HepG2 (cell line): Measurements from ENCODE around the gene CALM1. TPM values are rescaled to one million over a fixed set of nuclear protein-coding genes. Genes with fewer than 3 reads are reported as not detected.
A peak's percentile ranks its signal among the peaks of the same experiment; 100 is the strongest.

Source experiments
- ARNTL ChIP-seq: sonication (generic); formaldehyde crosslinking; IDR thresholded peaks from 2 replicates; pipeline ENCODE4 v1.4.0; 2020; ENCODE audit warnings: mild to moderate bottlenecking, missing genetic modification reagents
- ASH2L ChIP-seq: fragments of 300-600, 200-600 bp; sonication (generic); IDR thresholded peaks from 2 replicates; pipeline ENCODE4 v1.7.0; 2017; ENCODE audit warnings: low read depth, mild to moderate bottlenecking, moderate library complexity, mixed read lengths, low read length; ENCODE audit not compliant: insufficient read length
- ETV5 ChIP-seq: IDR thresholded peaks from 2 replicates; pipeline ENCODE4 v1.6.1; 2018; ENCODE audit warnings: missing biosample characterization, missing genetic modification reagents, inconsistent platforms, borderline replicate concordance
- FOXK1 ChIP-seq: sonication (generic); formaldehyde crosslinking; IDR thresholded peaks from 2 replicates; pipeline ENCODE4 v1.4.0; 2020; ENCODE audit warnings: low read depth, missing genetic modification reagents, borderline replicate concordance
- KAT7 ChIP-seq: IDR thresholded peaks from 2 replicates; pipeline ENCODE4 v1.6.1; 2018; ENCODE audit warnings: borderline replicate concordance, missing compliant biosample characterization
- MIER3 ChIP-seq: IDR thresholded peaks from 2 replicates; pipeline ENCODE4 v1.6.1; 2016; ENCODE audit warnings: missing compliant biosample characterization, borderline replicate concordance
- POGZ ChIP-seq: sonication (generic); formaldehyde crosslinking; IDR thresholded peaks from 2 replicates; pipeline ENCODE4 v1.4.0; 2020; ENCODE audit warnings: mild to moderate bottlenecking, missing genetic modification reagents
- RXRA ChIP-seq: sonication (generic); formaldehyde crosslinking; IDR thresholded peaks from 2 replicates; pipeline ENCODE4 v1.5.1; 2020; ENCODE audit warnings: missing genetic modification reagents
- SAP130 ChIP-seq: IDR thresholded peaks from 2 replicates; pipeline ENCODE4 v1.6.1; 2016; ENCODE audit warnings: low read depth
- SNAI1 ChIP-seq: sonication (generic); formaldehyde crosslinking; IDR thresholded peaks from 2 replicates; pipeline ENCODE4 v1.5.0; 2020; ENCODE audit warnings: mild to moderate bottlenecking, missing genetic modification reagents, borderline replicate concordance
- SPEN ChIP-seq: sonication (generic); formaldehyde crosslinking; IDR thresholded peaks from 2 replicates; pipeline ENCODE4 v1.5.1; 2020; ENCODE audit warnings: low read depth, mild to moderate bottlenecking, missing genetic modification reagents
- ZFY ChIP-seq: sonication (generic); formaldehyde crosslinking; IDR thresholded peaks from 2 replicates; pipeline ENCODE4 v1.4.0; 2020; ENCODE audit warnings: missing genetic modification reagents
- ZNF501 ChIP-seq: sonication (generic); formaldehyde crosslinking; IDR thresholded peaks from 2 replicates; pipeline ENCODE4 v1.5.1; 2020; ENCODE audit warnings: mild to moderate bottlenecking, moderate library complexity, missing genetic modification reagents
- ZNF530 ChIP-seq: sonication (generic); formaldehyde crosslinking; IDR thresholded peaks from 2 replicates; pipeline ENCODE4 v1.5.0; 2020; ENCODE audit warnings: low read depth, mild to moderate bottlenecking, missing genetic modification reagents
- ZNF782 ChIP-seq: sonication (generic); formaldehyde crosslinking; IDR thresholded peaks from 2 replicates; pipeline ENCODE4 v1.4.0; 2020; ENCODE audit warnings: missing genetic modification reagents, mild to moderate bottlenecking, borderline replicate concordance
- polyA plus RNA-seq, 8 experiments: library from polyadenylated mRNA; depleted of rRNA in 3 of 8; stranded (reverse) in 7 of 8; unstranded in 1 of 8; fragments of >200 nt; fragmentation: Illumina TruSeq in 4 of 8; extraction: Trizol in 4 of 8; gene quantifications; 2 replicates each; pipeline versions ENCODE4 v1.2.1 to v1.2.3, GENCODE V29; 2011 to 2016; ENCODE audit warnings: low read depth in 4 of 8, missing spikeins in 1 of 8, mixed read lengths in 1 of 8; ENCODE audit not compliant: insufficient read depth in 1 of 8
- total RNA-seq, 5 experiments: library from RNA; depleted of rRNA; stranded (reverse); fragments of >200 nt; fragmentation: Illumina TruSeq; extraction: Trizol; gene quantifications; 2 replicates each; pipeline ENCODE4 v1.2.3, GENCODE V29; 2016; ENCODE audit warnings: low read depth in 1 of 5
- TF ChIP-seq, protein P1 (sequence below): sonication (generic); formaldehyde crosslinking; IDR thresholded peaks from 2 replicates; pipeline ENCODE4 v1.4.0; 2020; ENCODE audit warnings: missing genetic modification reagents
- TF ChIP-seq, protein P2 (sequence below): sonication (generic); formaldehyde crosslinking; conservative IDR thresholded peaks from 2 replicates; pipeline ENCODE4 v1.5.0; 2020; ENCODE audit warnings: missing genetic modification reagents
- TF ChIP-seq, protein P3 (sequence below): sonication (generic); formaldehyde crosslinking; IDR thresholded peaks from 2 replicates; pipeline ENCODE4 v1.4.0; 2020; ENCODE audit warnings: missing genetic modification reagents, borderline replicate concordance
- TF ChIP-seq, protein P4 (sequence below): sonication (generic); formaldehyde crosslinking; IDR thresholded peaks from 2 replicates; pipeline ENCODE4 v1.4.0; 2020; ENCODE audit warnings: missing genetic modification reagents

CALM1 gene
- total and polyA plus RNA-seq, 2 of the 13 experiments (the other 11 are each of a cell fraction or from before 2014, with no cell fraction given): 110 to 238 TPM

DNA sequence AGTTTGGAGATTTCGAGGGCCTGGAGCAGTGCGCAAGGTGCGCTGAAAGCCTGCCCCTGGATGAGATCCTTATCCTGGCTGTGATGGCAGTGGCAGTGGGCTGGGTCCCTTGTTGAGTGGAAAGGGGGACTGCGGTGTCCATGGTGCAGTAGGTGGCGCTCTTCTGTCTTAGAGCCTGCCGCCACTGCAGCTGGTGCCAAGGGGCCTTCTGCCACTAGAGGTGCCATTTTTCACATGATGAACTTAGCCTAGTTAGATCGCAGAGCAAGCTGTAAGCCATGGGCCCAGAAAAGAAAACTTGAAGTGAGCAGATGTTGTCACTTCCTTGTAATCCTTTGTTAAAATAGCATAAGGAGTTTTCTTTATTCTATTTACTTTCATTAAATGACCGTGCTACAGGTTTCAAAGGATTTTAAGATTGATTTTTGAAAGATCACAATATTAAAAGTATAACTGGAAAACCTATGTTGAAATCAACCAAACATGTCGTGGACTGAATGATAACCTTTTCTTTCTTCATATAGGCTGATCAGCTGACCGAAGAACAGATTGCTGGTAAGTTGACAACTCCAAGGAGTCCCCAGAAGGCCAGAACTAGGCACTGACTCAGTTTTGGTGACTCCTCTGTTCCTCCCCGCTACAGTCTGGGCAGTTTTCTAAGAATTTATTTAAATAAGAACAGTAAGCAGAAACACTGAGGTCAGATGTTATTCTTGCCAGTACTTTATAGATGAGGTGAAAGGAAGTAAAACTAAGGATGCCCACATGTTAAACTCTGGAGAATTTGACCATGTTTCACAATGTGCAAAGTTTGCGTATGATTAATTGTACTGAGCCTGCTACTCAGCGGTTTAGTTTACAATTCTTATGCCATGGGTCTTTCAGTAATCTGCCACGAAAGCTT lies 3.0 kb downstream of the CALM1 start (continued):
- TF ChIP-seq, protein P1, sequence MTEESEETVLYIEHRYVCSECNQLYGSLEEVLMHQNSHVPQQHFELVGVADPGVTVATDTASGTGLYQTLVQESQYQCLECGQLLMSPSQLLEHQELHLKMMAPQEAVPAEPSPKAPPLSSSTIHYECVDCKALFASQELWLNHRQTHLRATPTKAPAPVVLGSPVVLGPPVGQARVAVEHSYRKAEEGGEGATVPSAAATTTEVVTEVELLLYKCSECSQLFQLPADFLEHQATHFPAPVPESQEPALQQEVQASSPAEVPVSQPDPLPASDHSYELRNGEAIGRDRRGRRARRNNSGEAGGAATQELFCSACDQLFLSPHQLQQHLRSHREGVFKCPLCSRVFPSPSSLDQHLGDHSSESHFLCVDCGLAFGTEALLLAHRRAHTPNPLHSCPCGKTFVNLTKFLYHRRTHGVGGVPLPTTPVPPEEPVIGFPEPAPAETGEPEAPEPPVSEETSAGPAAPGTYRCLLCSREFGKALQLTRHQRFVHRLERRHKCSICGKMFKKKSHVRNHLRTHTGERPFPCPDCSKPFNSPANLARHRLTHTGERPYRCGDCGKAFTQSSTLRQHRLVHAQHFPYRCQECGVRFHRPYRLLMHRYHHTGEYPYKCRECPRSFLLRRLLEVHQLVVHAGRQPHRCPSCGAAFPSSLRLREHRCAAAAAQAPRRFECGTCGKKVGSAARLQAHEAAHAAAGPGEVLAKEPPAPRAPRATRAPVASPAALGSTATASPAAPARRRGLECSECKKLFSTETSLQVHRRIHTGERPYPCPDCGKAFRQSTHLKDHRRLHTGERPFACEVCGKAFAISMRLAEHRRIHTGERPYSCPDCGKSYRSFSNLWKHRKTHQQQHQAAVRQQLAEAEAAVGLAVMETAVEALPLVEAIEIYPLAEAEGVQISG (CRISPR knock-in tag): peak; percentile 79
- TF ChIP-seq RXRA (CRISPR knock-in tag) (0 out of 2 replicates have a peak, but pooled peaks have one; percentile 38), ARNTL (0 out of 2 replicates have a peak, but pooled peaks have one; percentile 23), POGZ (CRISPR knock-in tag) (peak; percentile 29; the same call in 1 of the 2 replicates), SNAI1 (CRISPR knock-in tag) (no peak), ZNF501 (CRISPR knock-in tag) (peak; percentile 18; the same call in 1 of the 2 replicates), ZNF782 (CRISPR knock-in tag) (no peak), ZNF530 (no peak), SAP130 (CRISPR knock-in tag) (peak; percentile 75), KAT7 (no peak), ASH2L (no peak), SPEN (CRISPR knock-in tag) (peak; percentile 59), FOXK1 (CRISPR knock-in tag) (peak; percentile 44; the same call in 1 of the 2 replicates), ETV5 (0 out of 2 replicates have a peak, but pooled peaks have one; percentile 11), ZFY (CRISPR knock-in tag) (peak; percentile 43; the same call in 1 of the 2 replicates), MIER3 (peak; percentile 61; the same call in 1 of the 2 replicates)
- TF ChIP-seq, protein P2, sequence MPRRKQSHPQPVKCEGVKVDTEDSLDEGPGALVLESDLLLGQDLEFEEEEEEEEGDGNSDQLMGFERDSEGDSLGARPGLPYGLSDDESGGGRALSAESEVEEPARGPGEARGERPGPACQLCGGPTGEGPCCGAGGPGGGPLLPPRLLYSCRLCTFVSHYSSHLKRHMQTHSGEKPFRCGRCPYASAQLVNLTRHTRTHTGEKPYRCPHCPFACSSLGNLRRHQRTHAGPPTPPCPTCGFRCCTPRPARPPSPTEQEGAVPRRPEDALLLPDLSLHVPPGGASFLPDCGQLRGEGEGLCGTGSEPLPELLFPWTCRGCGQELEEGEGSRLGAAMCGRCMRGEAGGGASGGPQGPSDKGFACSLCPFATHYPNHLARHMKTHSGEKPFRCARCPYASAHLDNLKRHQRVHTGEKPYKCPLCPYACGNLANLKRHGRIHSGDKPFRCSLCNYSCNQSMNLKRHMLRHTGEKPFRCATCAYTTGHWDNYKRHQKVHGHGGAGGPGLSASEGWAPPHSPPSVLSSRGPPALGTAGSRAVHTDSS (CRISPR knock-in tag): no peak
- TF ChIP-seq, protein P3, sequence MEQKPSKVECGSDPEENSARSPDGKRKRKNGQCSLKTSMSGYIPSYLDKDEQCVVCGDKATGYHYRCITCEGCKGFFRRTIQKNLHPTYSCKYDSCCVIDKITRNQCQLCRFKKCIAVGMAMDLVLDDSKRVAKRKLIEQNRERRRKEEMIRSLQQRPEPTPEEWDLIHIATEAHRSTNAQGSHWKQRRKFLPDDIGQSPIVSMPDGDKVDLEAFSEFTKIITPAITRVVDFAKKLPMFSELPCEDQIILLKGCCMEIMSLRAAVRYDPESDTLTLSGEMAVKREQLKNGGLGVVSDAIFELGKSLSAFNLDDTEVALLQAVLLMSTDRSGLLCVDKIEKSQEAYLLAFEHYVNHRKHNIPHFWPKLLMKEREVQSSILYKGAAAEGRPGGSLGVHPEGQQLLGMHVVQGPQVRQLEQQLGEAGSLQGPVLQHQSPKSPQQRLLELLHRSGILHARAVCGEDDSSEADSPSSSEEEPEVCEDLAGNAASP (CRISPR knock-in tag): 0 out of 2 replicates have a peak, but pooled peaks have one; percentile 23
- TF ChIP-seq, protein P4, sequence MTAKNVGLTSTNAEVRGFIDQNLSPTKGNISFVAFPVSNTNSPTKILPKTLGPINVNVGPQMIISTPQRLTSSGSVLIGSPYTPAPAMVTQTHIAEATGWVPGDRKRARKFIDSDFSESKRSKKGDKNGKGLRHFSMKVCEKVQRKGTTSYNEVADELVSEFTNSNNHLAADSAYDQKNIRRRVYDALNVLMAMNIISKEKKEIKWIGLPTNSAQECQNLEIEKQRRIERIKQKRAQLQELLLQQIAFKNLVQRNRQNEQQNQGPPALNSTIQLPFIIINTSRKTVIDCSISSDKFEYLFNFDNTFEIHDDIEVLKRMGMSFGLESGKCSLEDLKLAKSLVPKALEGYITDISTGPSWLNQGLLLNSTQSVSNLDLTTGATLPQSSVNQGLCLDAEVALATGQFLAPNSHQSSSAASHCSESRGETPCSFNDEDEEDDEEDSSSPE (CRISPR knock-in tag): 0 out of 2 replicates have a peak, but pooled peaks have one; percentile 33
